GM19023 (cell line): ENCODE measurements around the gene TM6SF1.
A peak's percentile ranks its signal among the peaks of the same experiment; 100 is the strongest.
"Not testable (repeated sequence)": the region's sequence is repeated elsewhere in the genome, so short reads cannot be mapped to it uniquely, and the experiment has no call there.

Experiments
- ATAC-seq: cut with Tn5 transposase; IDR thresholded peaks from one replicate; pipeline ENCODE4 v1.9.1; 2021; ENCODE audit warnings: mild to moderate bottlenecking, moderate library complexity; ENCODE audit not compliant: unreplicated experiment

Gene TM6SF1

GRCh38 chr15:83106994-83107840 lies at the start of gene TM6SF1:
TSS of gene TM6SF1 (plus strand) at chr15:83107645. CDS start at chr15:83107681, 36 bp downstream.
- ATAC-seq = no peak

DNA sequence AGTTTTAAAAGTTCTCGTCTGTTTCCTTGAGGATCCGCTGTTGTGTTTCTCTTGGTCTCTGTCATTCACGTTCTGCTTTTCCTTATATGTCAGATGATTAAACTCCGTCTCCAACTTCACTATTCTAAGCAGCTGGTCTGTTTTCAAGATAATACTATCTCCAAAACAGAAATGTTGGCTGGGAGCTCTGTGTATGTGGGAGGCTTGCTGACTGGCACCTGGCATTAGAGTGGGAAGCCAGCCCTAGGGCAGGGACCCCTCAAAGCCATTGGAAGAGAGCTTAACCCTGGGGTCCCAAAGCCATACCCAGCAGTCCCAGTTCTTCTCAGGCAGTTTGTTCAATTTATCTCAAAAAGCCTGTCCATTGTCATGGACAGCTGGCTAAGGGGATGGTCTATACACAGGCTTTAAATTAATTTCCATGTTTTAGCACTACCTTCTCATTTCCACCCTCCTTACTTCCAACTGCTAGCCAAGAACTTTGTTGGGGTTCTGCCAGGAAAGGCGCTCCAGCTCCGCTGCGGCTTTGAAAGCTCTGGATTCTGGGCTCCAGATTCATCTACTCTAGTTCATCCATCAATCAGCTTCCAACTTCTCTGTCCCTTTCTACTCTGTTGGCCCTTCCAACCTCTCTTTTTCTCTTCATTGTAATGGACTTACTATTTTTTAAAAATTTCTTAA lies 49.6 kb upstream of the TM6SF1 start:
- no peak for ATAC-seq

DNA sequence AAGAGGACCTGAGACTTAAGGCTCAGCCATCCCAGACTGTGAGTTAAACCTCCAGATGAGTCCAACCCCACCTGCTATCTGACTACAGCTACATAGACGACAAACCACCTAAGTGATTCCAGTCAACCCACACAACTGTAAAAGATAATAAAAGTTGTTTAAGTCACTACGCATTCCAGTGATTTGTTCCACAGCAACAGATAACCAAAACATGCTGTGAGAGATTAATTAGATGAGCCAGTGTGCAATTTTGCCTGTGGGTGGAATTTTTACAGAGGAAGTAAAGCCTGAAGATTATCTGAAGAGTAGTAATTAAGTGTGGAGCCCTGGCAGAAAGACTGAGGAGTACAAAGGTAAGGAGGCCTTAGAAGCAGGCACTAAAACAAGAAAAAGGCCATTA lies 45.8 kb upstream of the TM6SF1 start:
- ATAC-seq = no peak

GRCh38 chr15:83062768-83063180 lies 44.7 kb upstream of the TM6SF1 start:
- ATAC-seq = no peak

DNA sequence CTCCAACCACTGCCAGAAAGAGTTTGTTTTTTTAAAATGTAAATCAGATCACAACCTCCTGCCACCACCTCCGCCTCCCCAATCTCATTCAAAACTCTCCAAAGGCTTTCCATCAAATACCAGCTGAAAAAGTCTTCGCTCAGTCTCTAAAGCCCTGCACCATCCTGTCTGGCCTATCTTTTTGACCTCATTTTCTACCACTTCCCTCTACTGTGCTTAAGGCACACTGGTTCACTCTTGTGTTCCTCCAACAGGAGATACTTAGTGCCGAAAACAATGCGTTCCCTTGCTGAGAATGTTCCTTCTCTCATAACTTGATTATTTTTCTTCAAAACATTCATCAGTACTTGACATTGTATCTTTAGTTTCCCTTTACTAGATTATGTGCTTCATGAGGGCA lies 43.9 kb upstream of the TM6SF1 start:
- no peak for ATAC-seq

DNA sequence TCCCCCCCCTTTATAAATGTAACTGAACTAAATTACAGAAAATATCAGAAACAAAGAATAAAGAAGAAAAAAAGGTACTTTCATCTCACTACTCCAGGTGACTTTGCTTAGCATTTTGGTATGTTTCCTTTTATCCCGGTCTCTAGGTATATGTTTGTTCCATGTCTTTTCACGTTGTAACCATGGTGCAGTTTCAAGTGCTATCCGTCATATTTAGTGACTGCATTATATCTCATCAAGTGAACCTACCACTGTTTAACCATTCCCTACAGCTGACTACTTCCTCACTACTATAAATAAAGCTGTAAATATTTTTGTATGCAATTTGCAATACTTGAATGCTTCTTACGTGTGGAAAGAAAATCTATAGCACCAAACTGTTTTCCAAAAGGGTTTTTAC lies 42.6 kb upstream of the TM6SF1 start:
- ATAC-seq = no peak

GRCh38 chr15:83065431-83065830 lies 42.0 kb upstream of the TM6SF1 start:
- ATAC-seq = no peak

DNA sequence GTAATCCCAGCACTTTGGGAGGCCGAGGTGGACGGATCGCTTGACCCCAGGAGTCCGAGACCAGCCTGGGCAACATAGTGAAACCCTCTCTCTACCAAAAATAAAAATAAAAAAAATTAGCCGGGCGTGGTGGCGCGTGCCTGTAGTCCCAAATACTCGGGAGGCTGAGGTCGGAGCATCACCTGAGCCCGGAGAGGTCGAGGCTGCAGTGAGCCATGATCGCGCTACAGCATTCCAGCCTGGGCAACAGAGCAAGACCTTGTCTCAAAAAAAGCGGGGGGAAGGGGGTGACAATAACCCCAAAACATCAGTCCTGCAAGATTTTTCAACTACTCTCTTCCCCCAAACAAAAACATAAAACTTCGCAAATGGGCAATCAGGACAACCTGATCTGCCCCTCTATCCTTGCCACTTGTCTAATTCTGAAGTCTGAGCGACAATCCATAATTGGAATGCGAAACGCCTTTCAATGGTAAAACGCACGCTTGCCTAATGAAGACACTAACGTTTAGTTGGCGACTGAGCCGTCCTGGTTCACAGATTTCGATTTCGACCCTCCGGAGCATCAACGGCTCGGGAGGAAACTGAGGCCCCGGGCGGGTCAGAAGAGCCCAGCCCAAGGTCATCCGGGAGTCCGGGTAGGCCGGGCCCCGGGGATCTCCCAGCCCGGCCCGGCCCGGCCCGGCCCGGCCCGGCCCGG lies 41.3 kb upstream of the TM6SF1 start:
- no peak for ATAC-seq

- peak; percentile 87 for ATAC-seq
These were observed 40.5 kb upstream of the TM6SF1 start, which contains the start of gene BTBD1 for GRCh38 chr15:83066734-83067637. TSS of gene BTBD1 (minus strand) at chr15:83067252. CDS start at chr15:83067151, 101 bp downstream.

GRCh38 chr15:83067638-83067962 lies 39.8 kb upstream of the TM6SF1 start:
- no peak for ATAC-seq

- no peak for ATAC-seq
These were observed 39.4 kb upstream of the TM6SF1 start for GRCh38 chr15:83068054-83068453.

- not testable (repeated sequence) for ATAC-seq
These were observed 38.2 kb upstream of the TM6SF1 start for GRCh38 chr15:83069211-83069642.

DNA sequence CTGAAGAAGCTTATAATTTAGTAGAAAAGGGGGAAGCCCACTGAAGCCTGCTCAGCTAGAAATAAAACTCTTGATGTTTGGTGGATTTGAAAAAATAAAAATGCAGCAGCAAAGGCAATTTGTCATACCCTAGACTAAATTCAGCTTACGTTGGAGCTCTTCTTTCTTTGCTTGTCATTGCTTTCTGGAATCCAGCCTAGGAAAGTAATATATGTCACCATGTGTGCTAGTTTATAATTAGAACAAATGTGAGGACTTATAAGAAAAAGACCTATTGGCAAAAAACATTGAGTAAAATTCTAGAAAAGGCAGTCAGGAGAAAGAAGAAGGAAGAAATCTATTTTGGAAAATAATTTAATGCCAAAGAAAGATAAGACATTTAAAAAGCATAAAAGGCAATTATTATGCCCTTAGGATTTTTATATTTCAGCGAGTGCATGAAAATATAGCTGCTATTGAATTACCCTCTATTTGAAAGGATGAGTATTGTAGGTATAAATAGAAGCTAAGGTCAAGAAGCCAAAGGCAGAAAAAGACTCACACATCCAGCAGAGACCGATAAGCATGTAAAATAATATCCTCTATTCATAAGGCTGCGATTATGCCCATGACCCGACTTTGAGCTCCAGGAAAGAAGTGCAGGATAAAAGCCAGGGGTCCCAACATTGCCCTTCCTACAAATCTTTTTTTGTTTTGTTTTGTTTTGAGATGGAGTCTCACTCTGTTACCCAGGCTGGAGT lies 29.8 kb upstream of the TM6SF1 start:
- ATAC-seq = no peak

DNA sequence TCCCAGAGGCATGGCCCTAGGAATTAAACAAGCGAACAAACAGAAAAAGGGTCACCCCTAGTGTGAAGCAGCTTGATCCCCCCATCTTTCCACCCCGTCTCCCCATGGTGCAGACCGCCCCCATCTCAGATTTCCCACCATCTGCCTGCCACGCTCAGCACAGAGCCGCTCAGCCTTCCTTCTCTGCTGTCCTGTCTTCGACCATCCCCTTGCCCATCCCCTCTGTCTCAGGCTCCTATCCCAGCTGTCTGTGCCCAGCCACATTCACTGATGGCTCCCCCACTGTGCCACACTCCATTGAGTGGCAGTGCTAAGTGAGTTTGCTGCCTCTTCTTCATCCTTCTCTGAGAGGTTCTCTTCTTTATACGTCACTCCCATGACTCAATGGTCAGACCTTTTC lies 28.7 kb upstream of the TM6SF1 start:
- no peak for ATAC-seq

GRCh38 chr15:83081256-83082014 lies 26.0 kb upstream of the TM6SF1 start:
- ATAC-seq = no peak

DNA sequence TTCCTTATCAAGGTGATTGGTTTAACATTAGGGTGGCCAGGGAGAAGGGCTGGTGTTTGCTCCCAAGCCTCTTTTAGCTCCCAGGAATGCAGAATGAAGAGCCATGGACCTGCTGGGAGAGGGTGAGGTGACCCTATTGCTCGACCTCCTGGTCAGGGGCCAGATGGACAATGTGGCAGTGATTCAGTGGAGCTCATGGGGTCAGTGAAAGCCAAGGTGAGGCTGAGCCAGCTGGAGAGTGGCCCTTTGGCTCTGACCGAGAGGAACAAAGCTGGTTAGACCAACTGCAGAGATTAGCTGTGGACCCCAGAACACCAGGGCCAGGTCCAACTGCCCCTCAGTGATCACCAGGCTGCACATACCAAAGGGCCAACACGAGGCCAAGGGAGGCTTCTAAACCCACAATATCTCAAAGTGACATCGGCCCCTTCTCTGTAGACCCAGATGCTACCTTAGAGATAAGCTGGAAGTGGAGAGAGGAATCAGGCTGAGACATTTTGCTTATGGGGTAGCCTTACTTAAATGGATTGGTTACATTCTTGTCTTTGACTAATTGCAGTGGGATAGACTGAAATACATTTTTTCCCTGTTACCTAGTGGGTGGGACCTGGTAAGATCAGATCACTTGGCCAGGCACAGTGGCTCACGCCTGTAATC lies 24.6 kb upstream of the TM6SF1 start:
- ATAC-seq = no peak

- ATAC-seq = not testable (repeated sequence)
These were observed 22.0 kb upstream of the TM6SF1 start for GRCh38 chr15:83085461-83085860.

- ATAC-seq = not testable (repeated sequence)
These were observed 21.4 kb upstream of the TM6SF1 start for GRCh38 chr15:83085864-83086552.
